Colonic mucosa (tissue), 4 donors: ENCODE data around the gene RHOT2. TPM values are rescaled to one million over a fixed set of nuclear protein-coding genes. Genes with fewer than 3 reads are reported as not detected.

ENCODE experiments used
- DNase-seq: peaks from one replicate; pipeline ENCODE4 v3.0.0-alpha.2; 2020
- H3K27ac ChIP-seq: fragments of 200-600 bp; one replicate; pipeline ENCODE4 v1.8.0; 2021
- H3K27me3 ChIP-seq: fragments of 200-600 bp; one replicate; pipeline ENCODE4 v1.8.0; 2021
- H3K36me3 ChIP-seq: fragments of 200-600 bp; one replicate; pipeline ENCODE4 v1.8.0; 2021
- H3K4me1 ChIP-seq: fragments of 200-600 bp; one replicate; pipeline ENCODE4 v1.8.0; 2021; ENCODE audit warnings: mild to moderate bottlenecking
- H3K4me3 ChIP-seq: fragments of 200-600 bp; one replicate; pipeline ENCODE4 v1.8.0; 2021
- H3K9ac ChIP-seq, 2 donors: one replicate each; pipeline ENCODE4 v1.7.0; 2013; ENCODE audit warnings: control low read depth in 2 of 2, low read depth in 2 of 2, low read length in 2 of 2
- H3K9me3 ChIP-seq: fragments of 200-600 bp; one replicate; pipeline ENCODE4 v1.8.0; 2021
- intact Hi-C: fragments of 100-400 bp; cut with DNase I; formaldehyde crosslinking; loops from one replicate; pipeline ENCODE4 v1.14.1; 2022
- total RNA-seq, 2 donors: library from RNA; stranded (reverse); fragmentation: NEBNext Ultra II Directional in 1 of 2; extraction: Animal tissue kit (Norgen Biotek cat#: 25700) in 1 of 2; gene quantifications; one replicate each; pipeline ENCODE4 v1.2.1, GENCODE V29; 2021
- TF ChIP-seq, protein P1 (sequence below): fragments of 200-600 bp; IDR thresholded peaks from one replicate; pipeline ENCODE4 v1.8.0; 2022; ENCODE audit warnings: antibody characterized with exemption, mild to moderate bottlenecking
- donor health status: healthy.
- donor health status: DM: no; HTN: no; CAD: no.
- donor health status: DM: no; HTN: no; CAD: no.

Gene RHOT2
- total RNA-seq, 2 donors from 2014 or later: 112 to 182 TPM

DNA sequence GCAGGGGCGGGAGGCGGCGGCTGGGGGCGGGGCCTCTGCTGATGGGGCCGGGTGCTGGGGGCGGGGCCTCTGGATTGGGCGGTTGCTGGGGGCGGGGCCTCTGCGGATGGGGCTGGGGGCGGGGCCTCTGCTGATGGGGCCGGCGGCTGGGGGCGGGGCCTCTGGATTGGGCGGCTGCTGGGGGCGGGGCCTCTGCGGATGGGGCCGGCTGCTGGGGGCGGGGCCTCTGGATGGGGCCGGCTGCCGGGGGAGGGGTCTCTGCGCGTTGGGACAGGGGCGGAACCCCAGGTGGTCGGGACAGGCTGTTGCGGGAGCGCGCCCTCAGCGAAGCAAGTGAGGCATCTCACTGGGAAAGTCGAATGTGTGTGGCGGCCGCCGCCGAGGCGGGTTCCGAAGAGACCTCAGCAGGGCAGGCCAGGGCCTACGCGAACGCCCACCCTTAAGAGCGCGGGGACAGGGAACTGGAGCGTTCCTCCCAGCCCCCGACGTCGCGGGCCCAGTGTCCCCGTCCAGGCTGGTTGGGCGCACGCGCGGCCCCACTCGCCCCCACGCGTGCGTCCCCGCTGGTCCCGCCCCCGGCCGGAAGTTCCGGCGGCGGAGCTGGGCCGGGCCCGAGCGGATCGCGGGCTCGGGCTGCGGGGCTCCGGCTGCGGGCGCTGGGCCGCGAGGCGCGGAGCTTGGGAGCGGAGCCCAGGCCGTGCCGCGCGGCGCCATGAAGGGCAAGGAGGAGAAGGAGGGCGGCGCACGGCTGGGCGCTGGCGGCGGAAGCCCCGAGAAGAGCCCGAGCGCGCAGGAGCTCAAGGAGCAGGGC, 12.1 kb downstream of the RHOT2 start, which contains the start of gene STUB1:
TSS of gene STUB1 (plus strand) at position 597 of the 811 bp plus-strand sequence. CDS start at position 713, 116 bp downstream.
- intact Hi-C loops: no loop called here
- H3K27ac ChIP-seq: peak within 1 kb of the TSS; percentile 90
- H3K9ac ChIP-seq: peak within 1 kb of the TSS; percentile 77 to 85
- TF ChIP-seq, protein P1, sequence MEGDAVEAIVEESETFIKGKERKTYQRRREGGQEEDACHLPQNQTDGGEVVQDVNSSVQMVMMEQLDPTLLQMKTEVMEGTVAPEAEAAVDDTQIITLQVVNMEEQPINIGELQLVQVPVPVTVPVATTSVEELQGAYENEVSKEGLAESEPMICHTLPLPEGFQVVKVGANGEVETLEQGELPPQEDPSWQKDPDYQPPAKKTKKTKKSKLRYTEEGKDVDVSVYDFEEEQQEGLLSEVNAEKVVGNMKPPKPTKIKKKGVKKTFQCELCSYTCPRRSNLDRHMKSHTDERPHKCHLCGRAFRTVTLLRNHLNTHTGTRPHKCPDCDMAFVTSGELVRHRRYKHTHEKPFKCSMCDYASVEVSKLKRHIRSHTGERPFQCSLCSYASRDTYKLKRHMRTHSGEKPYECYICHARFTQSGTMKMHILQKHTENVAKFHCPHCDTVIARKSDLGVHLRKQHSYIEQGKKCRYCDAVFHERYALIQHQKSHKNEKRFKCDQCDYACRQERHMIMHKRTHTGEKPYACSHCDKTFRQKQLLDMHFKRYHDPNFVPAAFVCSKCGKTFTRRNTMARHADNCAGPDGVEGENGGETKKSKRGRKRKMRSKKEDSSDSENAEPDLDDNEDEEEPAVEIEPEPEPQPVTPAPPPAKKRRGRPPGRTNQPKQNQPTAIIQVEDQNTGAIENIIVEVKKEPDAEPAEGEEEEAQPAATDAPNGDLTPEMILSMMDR: no peak
- H3K36me3 ChIP-seq: peaks cover 6% of the 10 kb centered on the region
- peak within 1 kb of the TSS; percentile 71 for H3K4me3 ChIP-seq
- H3K4me1 ChIP-seq: peaks cover 41% of the 10 kb centered on the region
- DNase-seq: peak; percentile 90
- H3K27me3 ChIP-seq: no peaks in the 10 kb centered on the region
- no peaks in the 10 kb centered on the region for H3K9me3 ChIP-seq

DNA sequence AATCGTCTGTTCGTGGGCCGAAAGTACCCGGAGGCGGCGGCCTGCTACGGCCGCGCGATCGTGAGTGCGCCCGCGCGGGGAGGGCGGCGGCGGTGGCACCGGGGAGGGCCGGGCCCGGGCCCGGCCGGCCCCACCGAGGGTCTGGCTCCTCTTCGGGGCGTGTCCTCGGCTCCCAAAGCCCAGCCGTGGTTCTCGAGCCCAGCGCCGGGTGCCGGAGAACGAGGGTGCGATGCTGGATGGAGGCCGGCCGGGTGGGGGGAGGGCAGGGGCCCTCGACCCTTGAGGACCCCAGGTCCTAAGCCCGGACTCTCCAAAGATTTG, 12.7 kb downstream of the RHOT2 start:
- peak overlapping the region; percentile 77 to 85 for H3K9ac ChIP-seq
- no peaks in the 10 kb centered on the region for H3K27me3 ChIP-seq
- no peak for DNase-seq
- H3K4me3 ChIP-seq: peak overlapping the region; percentile 71
- peak overlapping the region; percentile 90 for H3K27ac ChIP-seq
- TF ChIP-seq, protein P1: no peak
- no peaks in the 10 kb centered on the region for H3K9me3 ChIP-seq
- peaks cover 41% of the 10 kb centered on the region for H3K4me1 ChIP-seq
- intact Hi-C loops: no loop called here
- peaks cover 6% of the 10 kb centered on the region for H3K36me3 ChIP-seq

DNA sequence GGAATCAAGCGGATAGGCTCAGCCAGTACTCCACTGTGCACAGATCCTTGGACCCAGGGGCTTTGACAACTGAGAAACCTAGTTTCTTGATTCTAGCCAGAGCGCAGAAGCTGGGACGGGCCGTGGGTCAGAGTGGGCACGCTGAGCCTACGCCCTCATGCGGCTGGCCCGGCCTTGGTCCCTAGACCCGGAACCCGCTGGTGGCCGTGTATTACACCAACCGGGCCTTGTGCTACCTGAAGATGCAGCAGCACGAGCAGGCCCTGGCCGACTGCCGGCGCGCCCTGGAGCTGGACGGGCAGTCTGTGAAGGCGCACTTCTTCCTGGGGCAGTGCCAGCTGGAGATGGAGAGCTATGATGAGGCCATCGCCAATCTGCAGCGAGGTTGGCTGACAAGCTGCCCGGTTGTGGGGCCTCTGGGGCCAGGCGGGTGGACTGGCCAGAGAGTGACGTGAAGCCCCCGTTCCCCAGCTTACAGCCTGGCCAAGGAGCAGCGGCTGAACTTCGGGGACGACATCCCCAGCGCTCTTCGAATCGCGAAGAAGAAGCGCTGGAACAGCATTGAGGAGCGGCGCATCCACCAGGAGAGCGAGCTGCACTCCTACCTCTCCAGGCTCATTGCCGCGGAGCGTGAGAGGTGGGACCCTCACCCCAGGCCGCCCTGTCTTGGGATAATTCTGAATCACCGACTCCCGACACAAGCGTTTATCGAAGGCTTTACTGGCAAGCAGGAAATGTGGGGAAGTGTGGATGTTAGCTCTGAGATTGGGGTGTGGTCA, 13.2 kb downstream of the RHOT2 start:
- TF ChIP-seq, protein P1: no peak
- peak; percentile 70 for DNase-seq

DNA sequence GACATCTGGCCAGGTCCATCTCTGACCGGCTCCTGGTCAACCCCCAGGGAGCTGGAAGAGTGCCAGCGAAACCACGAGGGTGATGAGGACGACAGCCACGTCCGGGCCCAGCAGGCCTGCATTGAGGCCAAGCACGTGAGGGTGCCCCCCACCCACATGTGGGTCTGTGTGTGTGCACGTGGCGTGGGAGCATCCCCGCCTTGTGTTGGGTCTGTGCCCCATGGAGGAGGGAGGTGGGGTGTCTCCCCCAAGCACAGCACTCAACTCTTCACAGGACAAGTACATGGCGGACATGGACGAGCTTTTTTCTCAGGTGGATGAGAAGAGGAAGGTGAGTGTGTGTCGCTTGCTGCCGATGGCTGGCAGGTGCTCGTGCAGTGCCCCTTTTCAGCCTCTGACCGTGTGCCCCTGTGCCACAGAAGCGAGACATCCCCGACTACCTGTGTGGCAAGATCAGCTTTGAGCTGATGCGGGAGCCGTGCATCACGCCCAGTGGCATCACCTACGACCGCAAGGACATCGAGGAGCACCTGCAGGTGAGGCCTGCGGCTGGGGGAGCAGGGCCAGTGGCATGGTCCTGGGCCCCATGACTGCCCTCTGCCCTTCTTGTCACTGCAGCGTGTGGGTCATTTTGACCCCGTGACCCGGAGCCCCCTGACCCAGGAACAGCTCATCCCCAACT, 14.0 kb downstream of the RHOT2 start:
- Histone ChIP-seq H3K27me3 (no peaks in the 10 kb centered on the region), H3K9me3 (no peaks in the 10 kb centered on the region), H3K9ac (peak overlapping the region in 1 of 2 donors; percentile 85), H3K4me3 (no peak overlapping the region), H3K27ac (no peak overlapping the region), H3K4me1 (peaks cover 36% of the 10 kb centered on the region), H3K36me3 (peaks cover 6% of the 10 kb centered on the region)
- intact Hi-C loops: no loop called here
- DNase-seq: no peak
- TF ChIP-seq, protein P1: no peak

More for the DNA sequence above, 13.2 kb downstream of the RHOT2 start:
- Histone ChIP-seq H3K27me3 (no peaks in the 10 kb centered on the region), H3K36me3 (peaks cover 6% of the 10 kb centered on the region), H3K4me1 (peaks cover 38% of the 10 kb centered on the region), H3K27ac (peak overlapping the region; percentile 90), H3K9ac (peak overlapping the region; percentile 77 to 85), H3K9me3 (no peaks in the 10 kb centered on the region), H3K4me3 (peak overlapping the region; percentile 71)
- intact Hi-C loops: no loop called here
